Measurements from ENCODE around the gene SNAPIN. TPM values are rescaled to one million over a fixed set of nuclear protein-coding genes. Genes with fewer than 3 reads are reported as not detected.
A peak's percentile ranks its signal among the peaks of the same experiment; 100 is the strongest.

Gene SNAPIN
- total RNA-seq, 1 experiment from 2014 or later: 39.1 TPM

- peaks cover 12 to 25% of the 10 kb centered on the region in 2 experiments for H3K4me1 ChIP-seq (ENCODE audit: control insufficient read depth in 1 of 2, insufficient read depth in 2 of 2, low read length in 2 of 2)
- H3K79me2 ChIP-seq (ENCODE audit: insufficient read depth, low read length): peaks cover 44% of the 10 kb centered on the region
- H3K9ac ChIP-seq (ENCODE audit: low read length): peak overlapping the region; percentile 99
- TF ChIP-seq, protein P1, sequence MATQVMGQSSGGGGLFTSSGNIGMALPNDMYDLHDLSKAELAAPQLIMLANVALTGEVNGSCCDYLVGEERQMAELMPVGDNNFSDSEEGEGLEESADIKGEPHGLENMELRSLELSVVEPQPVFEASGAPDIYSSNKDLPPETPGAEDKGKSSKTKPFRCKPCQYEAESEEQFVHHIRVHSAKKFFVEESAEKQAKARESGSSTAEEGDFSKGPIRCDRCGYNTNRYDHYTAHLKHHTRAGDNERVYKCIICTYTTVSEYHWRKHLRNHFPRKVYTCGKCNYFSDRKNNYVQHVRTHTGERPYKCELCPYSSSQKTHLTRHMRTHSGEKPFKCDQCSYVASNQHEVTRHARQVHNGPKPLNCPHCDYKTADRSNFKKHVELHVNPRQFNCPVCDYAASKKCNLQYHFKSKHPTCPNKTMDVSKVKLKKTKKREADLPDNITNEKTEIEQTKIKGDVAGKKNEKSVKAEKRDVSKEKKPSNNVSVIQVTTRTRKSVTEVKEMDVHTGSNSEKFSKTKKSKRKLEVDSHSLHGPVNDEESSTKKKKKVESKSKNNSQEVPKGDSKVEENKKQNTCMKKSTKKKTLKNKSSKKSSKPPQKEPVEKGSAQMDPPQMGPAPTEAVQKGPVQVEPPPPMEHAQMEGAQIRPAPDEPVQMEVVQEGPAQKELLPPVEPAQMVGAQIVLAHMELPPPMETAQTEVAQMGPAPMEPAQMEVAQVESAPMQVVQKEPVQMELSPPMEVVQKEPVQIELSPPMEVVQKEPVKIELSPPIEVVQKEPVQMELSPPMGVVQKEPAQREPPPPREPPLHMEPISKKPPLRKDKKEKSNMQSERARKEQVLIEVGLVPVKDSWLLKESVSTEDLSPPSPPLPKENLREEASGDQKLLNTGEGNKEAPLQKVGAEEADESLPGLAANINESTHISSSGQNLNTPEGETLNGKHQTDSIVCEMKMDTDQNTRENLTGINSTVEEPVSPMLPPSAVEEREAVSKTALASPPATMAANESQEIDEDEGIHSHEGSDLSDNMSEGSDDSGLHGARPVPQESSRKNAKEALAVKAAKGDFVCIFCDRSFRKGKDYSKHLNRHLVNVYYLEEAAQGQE (IDR thresholded peaks at IDR 0.05; ENCODE audit: low read depth): no peak
- TF ChIP-seq RAD21 (IDR thresholded peaks at IDR 0.05; ENCODE audit: low read depth): no peak
- TF ChIP-seq JUND (IDR thresholded peaks at IDR 0.05): no peak
- TF ChIP-seq FOSL1 (IDR thresholded peaks at IDR 0.05; ENCODE audit: low read depth): no peak
- TF ChIP-seq ZFX (IDR thresholded peaks at IDR 0.05): no peak
- TF ChIP-seq TCF7L2 (IDR thresholded peaks at IDR 0.05; ENCODE audit: borderline replicate concordance, extremely low read depth, insufficient read depth, insufficient read length): no peak
- TF ChIP-seq SIN3A (IDR thresholded peaks at IDR 0.05; ENCODE audit: low read depth): no peak
- no peak for TF ChIP-seq SRF (IDR thresholded peaks at IDR 0.05; ENCODE audit: low read depth)
- TF ChIP-seq ZNF274 (IDR thresholded peaks at IDR 0.05; ENCODE audit: low read depth, low read length): no peak
- TF ChIP-seq CBX3 (IDR thresholded peaks at IDR 0.05; ENCODE audit: low read depth): no peak
- no peak for TF ChIP-seq POLR2A (IDR thresholded peaks at IDR 0.05; ENCODE audit: borderline replicate concordance, extremely low read depth, insufficient read depth, insufficient read length)
- TF ChIP-seq EGR1 (IDR thresholded peaks at IDR 0.05; ENCODE audit: low read depth): no peak
- TF ChIP-seq EZH2 (IDR thresholded peaks at IDR 0.05): no peak
- TF ChIP-seq, protein P2, sequence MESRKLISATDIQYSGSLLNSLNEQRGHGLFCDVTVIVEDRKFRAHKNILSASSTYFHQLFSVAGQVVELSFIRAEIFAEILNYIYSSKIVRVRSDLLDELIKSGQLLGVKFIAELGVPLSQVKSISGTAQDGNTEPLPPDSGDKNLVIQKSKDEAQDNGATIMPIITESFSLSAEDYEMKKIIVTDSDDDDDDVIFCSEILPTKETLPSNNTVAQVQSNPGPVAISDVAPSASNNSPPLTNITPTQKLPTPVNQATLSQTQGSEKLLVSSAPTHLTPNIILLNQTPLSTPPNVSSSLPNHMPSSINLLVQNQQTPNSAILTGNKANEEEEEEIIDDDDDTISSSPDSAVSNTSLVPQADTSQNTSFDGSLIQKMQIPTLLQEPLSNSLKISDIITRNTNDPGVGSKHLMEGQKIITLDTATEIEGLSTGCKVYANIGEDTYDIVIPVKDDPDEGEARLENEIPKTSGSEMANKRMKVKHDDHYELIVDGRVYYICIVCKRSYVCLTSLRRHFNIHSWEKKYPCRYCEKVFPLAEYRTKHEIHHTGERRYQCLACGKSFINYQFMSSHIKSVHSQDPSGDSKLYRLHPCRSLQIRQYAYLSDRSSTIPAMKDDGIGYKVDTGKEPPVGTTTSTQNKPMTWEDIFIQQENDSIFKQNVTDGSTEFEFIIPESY (IDR thresholded peaks at IDR 0.05; ENCODE audit: extremely low read depth, insufficient replicate concordance, low read length): no peak
- no peak for TF ChIP-seq ATF3 (IDR thresholded peaks at IDR 0.05)
- TF ChIP-seq CTCF (IDR thresholded peaks at IDR 0.05 in 2 of 3, conservative IDR thresholded peaks at IDR 0.05 in 1 of 3; ENCODE audit: borderline replicate concordance in 1 of 3, insufficient read depth in 1 of 3, low read depth in 2 of 3, low read length in 2 of 3): no peak
- TF ChIP-seq, protein P3, sequence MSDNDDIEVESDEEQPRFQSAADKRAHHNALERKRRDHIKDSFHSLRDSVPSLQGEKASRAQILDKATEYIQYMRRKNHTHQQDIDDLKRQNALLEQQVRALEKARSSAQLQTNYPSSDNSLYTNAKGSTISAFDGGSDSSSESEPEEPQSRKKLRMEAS (IDR thresholded peaks at IDR 0.05): no peak
- no peak for TF ChIP-seq SP1 (IDR thresholded peaks at IDR 0.05; ENCODE audit: low read depth)
- ATAC-seq (peak; percentile 5), DNase-seq (ENCODE audit: low read depth, low spot score) (no peak)
- H2AFZ ChIP-seq (ENCODE audit: low read depth, low read length, poor library complexity, severe bottlenecking): no peak overlapping the region
- H3K9me2 ChIP-seq (ENCODE audit: insufficient read depth): no peaks in the 10 kb centered on the region
- ChIA-PET POLR2A (interaction anchor here (0.7 to 3.0 kb wide), 25 partner anchors 8 to 334 kb away, joined by 3 to 31 read pairs (median 6); partner anchors contain the start of genes CREB3L4, S100A14, S100A16 and S100A6), RAD21 (ENCODE audit: low non-redundant PET in 1 of 2, low total read pairs in 2 of 2, uncharacterized antibody in 2 of 2, unreplicated experiment in 2 of 2) (interaction anchor here (0.6 to 1.0 kb wide), 4 partner anchors 21 to 95 kb away, joined by 3 to 5 read pairs (median 3); no protein-coding TSS in a partner anchor), CTCF (interaction anchor here (1.0 to 1.8 kb wide), 6 partner anchors 15 to 281 kb away, joined by 3 to 16 read pairs (median 7); no protein-coding TSS in a partner anchor)
- peaks cover 19 to 26% of the 10 kb centered on the region in 2 experiments for H3K36me3 ChIP-seq (ENCODE audit: control insufficient read depth in 1 of 2, insufficient read depth in 2 of 2, low read length in 2 of 2)
- no TSS peak for BruUV-seq (replicated peaks)
- peak overlapping the region; percentile 78 for H3K4me2 ChIP-seq (ENCODE audit: low read length)
- peak overlapping the region; percentile 100 for H3K27ac ChIP-seq (ENCODE audit: low read depth, low read length)
- H3K9me3 ChIP-seq (ENCODE audit: control insufficient read depth in 1 of 2, insufficient read depth in 1 of 2, low read depth in 1 of 2, low read length in 2 of 2): no peaks in the 10 kb centered on the region
- no peaks in the 10 kb centered on the region for H3K27me3 ChIP-seq (ENCODE audit: insufficient read depth, low read length)
- H4K20me1 ChIP-seq (ENCODE audit: insufficient read depth): peaks cover 4% of the 10 kb centered on the region; the same call in 1 of the 2 replicates
- peak overlapping the region; percentile 91 to 95 for H3K4me3 ChIP-seq (replicated peaks in 1 of 2; ENCODE audit: low read depth in 1 of 2, low read length in 2 of 2)
- intact Hi-C loops (cut with micrococcal nuclease): no loop called here
These were observed 25.2 kb upstream of the SNAPIN start for GRCh38 chr1:153633161-153633753.
